Measurements from ENCODE around the gene PTPN4.

DNA sequence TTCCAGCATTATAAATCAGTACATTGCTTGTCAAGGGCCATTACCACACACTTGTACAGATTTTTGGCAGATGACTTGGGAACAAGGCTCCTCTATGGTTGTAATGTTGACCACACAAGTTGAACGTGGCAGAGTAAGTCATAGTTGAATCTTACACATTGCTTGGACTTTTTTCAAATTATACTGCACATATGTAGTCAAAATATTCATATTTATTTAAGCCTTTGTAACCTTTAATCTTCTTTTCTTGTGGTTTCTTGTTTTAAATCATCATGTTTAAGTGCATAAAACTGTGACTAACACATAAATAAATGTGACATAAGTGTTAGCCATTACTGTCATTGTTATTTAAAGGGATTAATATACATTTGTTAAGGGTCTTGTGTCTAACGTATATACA is 201.1 kb downstream of the PTPN4 start:
- TF ChIP-seq EZH2 (IDR thresholded peaks at IDR 0.05; ENCODE audit: insufficient read depth, poor library complexity, severe bottlenecking) (no peak), EZH2phosphoT487 (IDR thresholded peaks at IDR 0.05; ENCODE audit: insufficient read depth, low read depth) (no peak)
